HL-60 (cell line): ENCODE data around the gene LSAMP.

Experiments
- POLR2AphosphoS5 ChIP-seq: IDR thresholded peaks from 2 replicates; pipeline ENCODE4 v1.6.1; 2012; ENCODE audit warnings: low read depth
- TF ChIP-seq, protein P1 (sequence below): IDR thresholded peaks from one replicate; pipeline ENCODE4 v1.5.1; 2011; ENCODE audit warnings: low read length, control low read depth, inconsistent platforms; ENCODE audit not compliant: insufficient read depth

GRCh38 chr3:116051040-116051439 is 394.2 kb downstream of the LSAMP start:
- TF ChIP-seq, protein P1, sequence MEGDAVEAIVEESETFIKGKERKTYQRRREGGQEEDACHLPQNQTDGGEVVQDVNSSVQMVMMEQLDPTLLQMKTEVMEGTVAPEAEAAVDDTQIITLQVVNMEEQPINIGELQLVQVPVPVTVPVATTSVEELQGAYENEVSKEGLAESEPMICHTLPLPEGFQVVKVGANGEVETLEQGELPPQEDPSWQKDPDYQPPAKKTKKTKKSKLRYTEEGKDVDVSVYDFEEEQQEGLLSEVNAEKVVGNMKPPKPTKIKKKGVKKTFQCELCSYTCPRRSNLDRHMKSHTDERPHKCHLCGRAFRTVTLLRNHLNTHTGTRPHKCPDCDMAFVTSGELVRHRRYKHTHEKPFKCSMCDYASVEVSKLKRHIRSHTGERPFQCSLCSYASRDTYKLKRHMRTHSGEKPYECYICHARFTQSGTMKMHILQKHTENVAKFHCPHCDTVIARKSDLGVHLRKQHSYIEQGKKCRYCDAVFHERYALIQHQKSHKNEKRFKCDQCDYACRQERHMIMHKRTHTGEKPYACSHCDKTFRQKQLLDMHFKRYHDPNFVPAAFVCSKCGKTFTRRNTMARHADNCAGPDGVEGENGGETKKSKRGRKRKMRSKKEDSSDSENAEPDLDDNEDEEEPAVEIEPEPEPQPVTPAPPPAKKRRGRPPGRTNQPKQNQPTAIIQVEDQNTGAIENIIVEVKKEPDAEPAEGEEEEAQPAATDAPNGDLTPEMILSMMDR: no peak
- TF ChIP-seq POLR2AphosphoS5: no peak
